K562 (cell line): Measurements from ENCODE around the gene CDCP1. TPM values are rescaled to one million over a fixed set of nuclear protein-coding genes. Genes with fewer than 3 reads are reported as not detected.

ENCODE experiments used
- ATF4 ChIP-seq: fragments of 450-650 bp; formaldehyde crosslinking; IDR thresholded peaks from 2 replicates; pipeline ENCODE4 v1.4.0; 2022; ENCODE audit warnings: mild to moderate bottlenecking, moderate library complexity
- CBX3 ChIP-seq, 2 experiments: IDR thresholded peaks; 1 replicate in 1 of 2; 2 replicates in 1 of 2; pipeline ENCODE4 v1.6.1; 2012; ENCODE audit warnings: inconsistent platforms in 2 of 2, low read length in 2 of 2, borderline replicate concordance in 1 of 2, control low read depth in 1 of 2
- DEAF1 ChIP-seq: fragments of 450-650 bp; formaldehyde crosslinking; IDR thresholded peaks from 2 replicates; pipeline ENCODE4 v1.4.0; 2020; ENCODE audit warnings: mild to moderate bottlenecking, moderate library complexity
- E2F1 ChIP-seq: sonication (generic); formaldehyde crosslinking; IDR thresholded peaks from 2 replicates; pipeline ENCODE4 v1.8.1; 2023; ENCODE audit warnings: mild to moderate bottlenecking, missing genetic modification reagents, moderate library complexity
- ETV1 ChIP-seq: fragments of 450-650 bp; conservative IDR thresholded peaks from 2 replicates; pipeline ENCODE4 v1.6.1; 2016; ENCODE audit warnings: missing genetic modification characterization, control low read depth, low read depth, missing compliant biosample characterization
- FOXK2 ChIP-seq, 2 experiments: fragments of 450-650 bp; IDR thresholded peaks in 1 of 2; conservative IDR thresholded peaks in 1 of 2; 2 replicates each; pipeline ENCODE4 v1.6.1; 2016; ENCODE audit warnings: low read depth in 2 of 2, mild to moderate bottlenecking in 1 of 2
- GABPB1 ChIP-seq: sonication (generic); formaldehyde crosslinking; IDR thresholded peaks from 2 replicates; pipeline ENCODE4 v1.8.0; 2022; ENCODE audit warnings: mild to moderate bottlenecking, missing genetic modification reagents
- KLF13 ChIP-seq: fragments of 450-650 bp; IDR thresholded peaks from 2 replicates; pipeline ENCODE4 v1.6.1; 2016; ENCODE audit warnings: missing genetic modification characterization, low read depth, mild to moderate bottlenecking, missing compliant biosample characterization, moderate library complexity, borderline replicate concordance
- LCOR ChIP-seq: sonication (generic); formaldehyde crosslinking; IDR thresholded peaks from 2 replicates; pipeline ENCODE4 v1.8.0; 2022; ENCODE audit warnings: mild to moderate bottlenecking, missing genetic modification reagents
- LEF1 ChIP-seq: fragments of 450-650 bp; IDR thresholded peaks from 2 replicates; pipeline ENCODE4 v1.6.1; 2016; ENCODE audit warnings: mild to moderate bottlenecking
- MTA2 ChIP-seq: fragments of 450-650 bp; IDR thresholded peaks from 2 replicates; pipeline ENCODE4 v1.6.1; 2016; ENCODE audit warnings: low read depth
- MXI1 ChIP-seq: IDR thresholded peaks from 2 replicates; pipeline ENCODE4 v1.6.1; 2011; ENCODE audit warnings: low read depth, mild to moderate bottlenecking, improper control_type of control experiment, low read length
- NCOA4 ChIP-seq: fragments of 450-650 bp; IDR thresholded peaks from 2 replicates; pipeline ENCODE4 v1.6.1; 2018; ENCODE audit warnings: mild to moderate bottlenecking; ENCODE audit not compliant: partially characterized antibody
- NFE2L1 ChIP-seq: fragments of 450-650 bp; IDR thresholded peaks from 2 replicates; pipeline ENCODE4 v1.6.1; 2016; ENCODE audit warnings: missing genetic modification characterization, low read depth, mild to moderate bottlenecking, missing compliant biosample characterization, moderate library complexity, borderline replicate concordance
- NFIC ChIP-seq: fragments of 450-650 bp; IDR thresholded peaks from 2 replicates; pipeline ENCODE4 v1.6.1; 2017; ENCODE audit warnings: mild to moderate bottlenecking, inconsistent platforms
- POU5F1 ChIP-seq: fragments of 150-350 bp; IDR thresholded peaks from 2 replicates; pipeline ENCODE4 v1.6.1; 2014; ENCODE audit warnings: borderline replicate concordance, low read length, low read depth, mild to moderate bottlenecking; ENCODE audit not compliant: partially characterized antibody
- RNF2 ChIP-seq: sonication (generic); IDR thresholded peaks from 2 replicates; pipeline ENCODE4 v1.6.1; 2016
- SIX5 ChIP-seq, 2 experiments: IDR thresholded peaks; 2 replicates each; pipeline ENCODE4 v1.6.1; 2011; ENCODE audit warnings: low read length in 2 of 2, borderline replicate concordance in 1 of 2, low read depth in 1 of 2, mild to moderate bottlenecking in 1 of 2, moderate library complexity in 1 of 2; ENCODE audit not compliant: insufficient read depth in 1 of 2
- TSC22D4 ChIP-seq: fragments of 450-650 bp; IDR thresholded peaks from 2 replicates; pipeline ENCODE4 v1.6.1; 2016; ENCODE audit warnings: missing genetic modification characterization, missing biosample characterization, control low read depth
- ZC3H11A ChIP-seq: IDR thresholded peaks from 2 replicates; pipeline ENCODE4 v1.6.1; 2012; ENCODE audit warnings: low read depth, low read length, improper control_type of control experiment
- ZNF174 ChIP-seq: fragments of 250-450 bp; sonication (Bioruptor Pico); IDR thresholded peaks from 2 replicates; pipeline ENCODE4 v1.4.0; 2020; ENCODE audit warnings: mild to moderate bottlenecking
- ZNF184 ChIP-seq: sonication (generic); formaldehyde crosslinking; IDR thresholded peaks from 2 replicates; pipeline ENCODE4 v1.5.0; 2020; ENCODE audit warnings: missing genetic modification reagents
- polyA plus RNA-seq, 8 experiments: library from polyadenylated mRNA; depleted of rRNA in 4 of 8; stranded (reverse) in 5 of 8; unstranded in 3 of 8; fragments of >200 nt; fragmentation: Nextera tagmentation in 2 of 8; fragmentation: Illumina TruSeq in 1 of 8; extraction: Ambion mirVana in 2 of 8; extraction: Trizol in 1 of 8; gene quantifications; 2 replicates each; pipeline versions ENCODE4 v1.2.1 to v1.2.3, GENCODE V29; 2011 to 2014; ENCODE audit warnings: inconsistent platforms in 1 of 8, missing spikeins in 1 of 8
- total RNA-seq, 7 experiments: library from RNA; depleted of rRNA in 6 of 7; stranded (reverse); fragments of >200 nt in 6 of 7; fragmentation: Illumina TruSeq in 2 of 7; extraction: Trizol in 2 of 7; gene quantifications; 2 replicates each; pipeline versions ENCODE4 v1.2.1 to v1.2.3, GENCODE V29; 2011 to 2021; ENCODE audit warnings: low replicate concordance in 1 of 7
- TF ChIP-seq, protein P1 (sequence below): fragments of 250-450 bp; sonication (Bioruptor Pico); IDR thresholded peaks from 2 replicates; pipeline ENCODE4 v1.8.0; 2022; ENCODE audit warnings: moderate library complexity, mild to moderate bottlenecking, inconsistent platforms

The CDCP1 gene
- total and polyA plus RNA-seq, 9 of the 15 experiments (the other 6 are each of a cell fraction or from before 2014, with no cell fraction given), result 3.9 to 16.4 (median 5.2) TPM

GRCh38 chr3:45182915-45183871 lies 37.0 kb upstream of the CDCP1 start (continued):
- TF ChIP-seq DEAF1, result no peak
- no peak for TF ChIP-seq TSC22D4
- TF ChIP-seq LCOR, result no peak
- no peak for TF ChIP-seq ZNF184 (CRISPR knock-in tag)
- peak; percentile 92 for TF ChIP-seq NFE2L1 (tag)
- TF ChIP-seq KLF13 (tag), result no peak
- no peak for TF ChIP-seq MXI1
- TF ChIP-seq NFIC, result peak; percentile 29; the same call in 1 of the 2 replicates
- no peak for TF ChIP-seq ATF4
- no peak for TF ChIP-seq ZNF174
- peak in 1 of 2 experiments; percentile 50; a peak in 3 of 4 replicates for TF ChIP-seq FOXK2 (conservative IDR thresholded peaks at IDR 0.05 in 1 of 2, IDR thresholded peaks at IDR 0.05 in 1 of 2; ENCODE audit: low read depth in 2 of 2)
- TF ChIP-seq RNF2, result no peak
- no peak for TF ChIP-seq NCOA4
- no peak for TF ChIP-seq ETV1 (tag)
- TF ChIP-seq E2F1 (CRISPR knock-in tag), result no peak
- TF ChIP-seq CBX3 (IDR thresholded peaks at IDR 0.05; ENCODE audit: borderline replicate concordance in 1 of 2, low read length in 2 of 2), result peak in 1 of 2 experiments; percentile 69; a peak in 1 of 3 replicates
- TF ChIP-seq MTA2, result no peak
- TF ChIP-seq LEF1, result peak; percentile 50; the same call in 1 of the 2 replicates
- TF ChIP-seq ZC3H11A, result no peak
- TF ChIP-seq GABPB1, result no peak
- TF ChIP-seq, protein P1, sequence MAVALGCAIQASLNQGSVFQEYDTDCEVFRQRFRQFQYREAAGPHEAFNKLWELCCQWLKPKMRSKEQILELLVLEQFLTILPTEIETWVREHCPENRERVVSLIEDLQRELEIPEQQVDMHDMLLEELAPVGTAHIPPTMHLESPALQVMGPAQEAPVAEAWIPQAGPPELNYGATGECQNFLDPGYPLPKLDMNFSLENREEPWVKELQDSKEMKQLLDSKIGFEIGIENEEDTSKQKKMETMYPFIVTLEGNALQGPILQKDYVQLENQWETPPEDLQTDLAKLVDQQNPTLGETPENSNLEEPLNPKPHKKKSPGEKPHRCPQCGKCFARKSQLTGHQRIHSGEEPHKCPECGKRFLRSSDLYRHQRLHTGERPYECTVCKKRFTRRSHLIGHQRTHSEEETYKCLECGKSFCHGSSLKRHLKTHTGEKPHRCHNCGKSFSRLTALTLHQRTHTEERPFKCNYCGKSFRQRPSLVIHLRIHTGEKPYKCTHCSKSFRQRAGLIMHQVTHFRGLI, result no peak
- no peak for TF ChIP-seq SIX5 (IDR thresholded peaks at IDR 0.05; ENCODE audit: borderline replicate concordance in 1 of 2, insufficient read depth in 1 of 2, low read depth in 1 of 2, low read length in 2 of 2)
- TF ChIP-seq POU5F1, result no peak
